ENCODE measurements around the gene ZFPM1.

The ZFPM1 gene

GRCh38 chr16:88418869-88419268 is 34.2 kb upstream of the ZFPM1 start:
- no peak for DNase-seq

- no peak for DNase-seq
These were observed 33.3 kb upstream of the ZFPM1 start for GRCh38 chr16:88419790-88420189.

- no peak for DNase-seq
These were observed 32.6 kb upstream of the ZFPM1 start for GRCh38 chr16:88420496-88420895.

- no peak for DNase-seq
These were observed 31.8 kb upstream of the ZFPM1 start for GRCh38 chr16:88421301-88421700.

- DNase-seq, result no peak
These were observed 31.1 kb upstream of the ZFPM1 start for GRCh38 chr16:88421871-88422433.

- no peak for DNase-seq
These were observed 30.2 kb upstream of the ZFPM1 start for GRCh38 chr16:88422733-88423447.

- no peak for DNase-seq
These were observed 29.6 kb upstream of the ZFPM1 start for GRCh38 chr16:88423448-88423850.

GRCh38 chr16:88424587-88425235 is 28.4 kb upstream of the ZFPM1 start:
- DNase-seq, result no peak

- DNase-seq, result no peak
These were observed 27.1 kb upstream of the ZFPM1 start for GRCh38 chr16:88426018-88426417.

- no peak for DNase-seq
These were observed 25.7 kb upstream of the ZFPM1 start for GRCh38 chr16:88427376-88427775.

- no peak for DNase-seq
These were observed 24.9 kb upstream of the ZFPM1 start for GRCh38 chr16:88428156-88428555.

- no peak for DNase-seq
These were observed 24.3 kb upstream of the ZFPM1 start for GRCh38 chr16:88428616-88429386.

GRCh38 chr16:88429387-88430184 is 23.5 kb upstream of the ZFPM1 start:
- DNase-seq, result no peak

- DNase-seq, result no peak
These were observed 22.9 kb upstream of the ZFPM1 start for GRCh38 chr16:88430185-88430523.

- DNase-seq, result no peak
These were observed 22.3 kb upstream of the ZFPM1 start for GRCh38 chr16:88430524-88431446.

- no peak for DNase-seq
These were observed 21.4 kb upstream of the ZFPM1 start for GRCh38 chr16:88431651-88432050.

GRCh38 chr16:88432174-88432573 is 20.9 kb upstream of the ZFPM1 start:
- no peak for DNase-seq

GRCh38 chr16:88432753-88433152 is 20.3 kb upstream of the ZFPM1 start:
- DNase-seq, result no peak

GRCh38 chr16:88433632-88434352 is 19.3 kb upstream of the ZFPM1 start:
- DNase-seq, result no peak

- no peak for DNase-seq
These were observed 18.8 kb upstream of the ZFPM1 start for GRCh38 chr16:88434353-88434690.

- DNase-seq, result no peak
These were observed 18.3 kb upstream of the ZFPM1 start for GRCh38 chr16:88434746-88435145.

Measured in NCI-H526 treated with DMSO at 0.1 percent for 48 hours (cell line).